Middle frontal gyrus (tissue), 1 donor: ENCODE results near the gene ACOXL.

Experiments
- DNase-seq: peaks from one replicate; pipeline ENCODE4 v3.0.0-alpha.2; 2015; ENCODE audit warnings: low spot score; ENCODE audit errors: extremely low spot score

ACOXL gene

GRCh38 chr2:110873597-110874452 lies 141.5 kb downstream of the ACOXL start:
- DNase-seq, result no peak

- no peak for DNase-seq
Measured at GRCh38 chr2:110874453-110875383, 142.3 kb downstream of the ACOXL start.

GRCh38 chr2:110875384-110875725 lies 143.0 kb downstream of the ACOXL start:
- no peak for DNase-seq

GRCh38 chr2:110876167-110876999 lies 144.0 kb downstream of the ACOXL start:
- DNase-seq, result no peak

GRCh38 chr2:110877031-110877827 lies 144.9 kb downstream of the ACOXL start:
- no peak for DNase-seq

- DNase-seq, result no peak
Measured at GRCh38 chr2:110878150-110878549, 145.8 kb downstream of the ACOXL start.

- DNase-seq, result no peak
Measured at GRCh38 chr2:110881908-110882307, 149.5 kb downstream of the ACOXL start.

GRCh38 chr2:110883406-110883805 lies 151.0 kb downstream of the ACOXL start:
- no peak for DNase-seq

GRCh38 chr2:110885256-110885655 lies 152.9 kb downstream of the ACOXL start:
- no peak for DNase-seq

GRCh38 chr2:110886826-110887573 lies 154.6 kb downstream of the ACOXL start:
- DNase-seq, result no peak

GRCh38 chr2:110888411-110888810 lies 156.0 kb downstream of the ACOXL start:
- DNase-seq, result no peak

- no peak for DNase-seq
Measured at GRCh38 chr2:110891626-110892025, 159.3 kb downstream of the ACOXL start.

- DNase-seq, result no peak
Measured at GRCh38 chr2:110896226-110896625, 163.9 kb downstream of the ACOXL start.

- no peak for DNase-seq
Measured at GRCh38 chr2:110897966-110898365, 165.6 kb downstream of the ACOXL start.

- DNase-seq, result no peak
Measured at GRCh38 chr2:110900191-110900590, 167.8 kb downstream of the ACOXL start.

- no peak for DNase-seq
Measured at GRCh38 chr2:110903548-110903947, 171.2 kb downstream of the ACOXL start.

GRCh38 chr2:110904116-110904778 lies 171.9 kb downstream of the ACOXL start:
- no peak for DNase-seq

- no peak for DNase-seq
Measured at GRCh38 chr2:110904779-110905148, 172.4 kb downstream of the ACOXL start.

- DNase-seq, result no peak
Measured at GRCh38 chr2:110905217-110905616, 172.8 kb downstream of the ACOXL start.
